Dendritic cell treated with granulocyte-macrophage colony-stimulating factor and Interleukin-4, amounts not matched to agents 40 ng/mL and 50 ng/mL, for 4 days (primary cell): ENCODE measurements around the gene NALCN.

ENCODE experiments used
- H3K27ac Mint-ChIP-seq: one replicate; pipeline ENCODE4 v1.8.0; 2022; ENCODE audit warnings: mild to moderate bottlenecking, mixed read lengths
- H3K27me3 Mint-ChIP-seq: one replicate; pipeline ENCODE4 v1.8.0; 2022; ENCODE audit warnings: mild to moderate bottlenecking, mixed read lengths
- H3K36me3 Mint-ChIP-seq: one replicate; pipeline ENCODE4 v1.8.0; 2022; ENCODE audit warnings: low read depth, mixed read lengths
- H3K4me1 Mint-ChIP-seq: one replicate; pipeline ENCODE4 v1.8.0; 2022; ENCODE audit warnings: low read depth, mixed read lengths
- H3K4me3 Mint-ChIP-seq: one replicate; pipeline ENCODE4 v1.8.0; 2022; ENCODE audit warnings: mild to moderate bottlenecking, moderate library complexity, mixed read lengths
- H3K9me3 Mint-ChIP-seq: one replicate; pipeline ENCODE4 v1.8.0; 2022; ENCODE audit warnings: mixed read lengths
- intact Hi-C: fragments of 100-400 bp; cut with micrococcal nuclease; formaldehyde crosslinking; loops from one replicate; pipeline ENCODE4 v1.15.0; 2022

Gene NALCN

DNA sequence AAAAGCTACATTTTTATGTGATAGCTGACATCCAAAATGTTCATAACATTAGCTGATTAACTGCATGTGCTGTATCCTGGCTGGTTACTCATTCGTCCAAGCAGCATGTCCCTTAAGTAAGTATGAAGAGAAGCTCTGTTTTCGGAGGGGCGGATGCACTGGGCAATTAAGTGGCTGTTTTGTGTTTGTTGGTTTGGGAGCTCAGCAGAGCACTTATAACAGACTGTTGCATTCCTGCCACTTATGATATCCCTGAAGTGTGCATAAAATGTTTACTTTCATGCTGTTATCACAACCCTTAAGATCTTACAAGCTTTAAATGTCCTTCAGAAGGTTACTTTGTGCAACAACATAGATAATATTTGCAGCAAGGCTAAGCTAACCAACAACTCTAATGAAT, 264.1 kb downstream of the NALCN start:
- H3K27ac Mint-ChIP-seq = no peak overlapping the region
- no peak overlapping the region for H3K4me3 Mint-ChIP-seq
- H3K27me3 Mint-ChIP-seq = no peaks in the 10 kb centered on the region
- H3K4me1 Mint-ChIP-seq = no peaks in the 10 kb centered on the region
- no peaks in the 10 kb centered on the region for H3K9me3 Mint-ChIP-seq
- intact Hi-C loops = no loop called here
- no peaks in the 10 kb centered on the region for H3K36me3 Mint-ChIP-seq

DNA sequence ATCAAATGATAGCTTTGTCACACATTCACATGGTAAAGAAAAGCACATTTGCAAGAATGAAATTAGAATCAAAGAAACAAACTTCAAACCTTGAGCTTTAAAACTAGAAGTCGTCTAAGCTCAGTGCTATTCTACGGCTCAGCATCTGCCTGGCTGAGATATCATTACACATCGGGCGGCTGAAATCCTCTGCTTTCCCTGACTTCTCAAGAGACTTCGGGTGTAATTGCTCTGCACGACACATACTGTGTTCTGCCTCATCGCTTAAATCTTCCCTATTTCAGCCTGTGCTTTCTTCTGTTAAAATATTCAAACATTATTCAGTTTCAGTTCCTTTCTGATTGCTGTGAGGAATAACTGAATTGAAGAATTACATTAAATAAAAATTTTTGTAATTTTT, 265.3 kb downstream of the NALCN start:
- Mint-ChIP-seq H3K9me3 (no peaks in the 10 kb centered on the region), H3K27me3 (no peaks in the 10 kb centered on the region), H3K4me3 (no peak overlapping the region), H3K4me1 (no peaks in the 10 kb centered on the region), H3K27ac (no peak overlapping the region), H3K36me3 (no peaks in the 10 kb centered on the region)
- intact Hi-C loops = no loop called here

DNA sequence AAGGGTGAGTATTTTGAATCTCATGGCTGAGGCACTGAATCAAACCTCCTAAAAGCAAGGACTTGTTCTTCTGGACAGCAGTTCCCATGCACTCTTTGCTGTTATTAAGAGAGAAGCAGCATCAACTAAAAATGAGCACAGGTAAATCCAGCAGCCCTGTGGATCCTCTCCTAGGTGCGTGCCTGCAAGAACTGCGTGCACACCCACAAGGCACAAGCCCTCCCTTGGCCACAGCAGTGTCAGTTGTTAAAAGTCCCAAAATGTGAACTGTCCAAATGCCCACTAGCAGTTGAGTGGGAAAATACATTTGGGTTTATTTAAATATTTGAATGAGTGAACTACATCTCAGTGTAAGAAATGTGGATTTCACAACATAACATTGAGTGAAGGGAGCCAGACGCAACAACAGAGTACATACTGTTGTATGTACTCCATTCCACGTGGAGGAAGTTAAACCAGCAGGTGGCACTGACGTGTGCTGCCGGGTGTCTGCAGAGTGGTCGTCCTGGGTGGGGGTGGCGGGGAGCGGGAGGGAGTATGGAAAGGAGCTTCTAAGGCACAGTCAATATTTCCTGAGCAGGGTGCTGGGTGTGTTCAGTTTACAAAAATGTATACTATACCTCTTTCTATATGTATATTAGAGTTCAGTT, 266.4 kb downstream of the NALCN start:
- Mint-ChIP-seq H3K4me1 (no peaks in the 10 kb centered on the region), H3K4me3 (no peak overlapping the region), H3K36me3 (no peaks in the 10 kb centered on the region), H3K27ac (no peak overlapping the region), H3K9me3 (no peaks in the 10 kb centered on the region), H3K27me3 (no peaks in the 10 kb centered on the region)
- intact Hi-C loops = loop anchor here (5.0 to 10.0 kb wide), 2 partner anchors 1305 to 1407 kb away; no protein-coding TSS in a partner anchor

DNA sequence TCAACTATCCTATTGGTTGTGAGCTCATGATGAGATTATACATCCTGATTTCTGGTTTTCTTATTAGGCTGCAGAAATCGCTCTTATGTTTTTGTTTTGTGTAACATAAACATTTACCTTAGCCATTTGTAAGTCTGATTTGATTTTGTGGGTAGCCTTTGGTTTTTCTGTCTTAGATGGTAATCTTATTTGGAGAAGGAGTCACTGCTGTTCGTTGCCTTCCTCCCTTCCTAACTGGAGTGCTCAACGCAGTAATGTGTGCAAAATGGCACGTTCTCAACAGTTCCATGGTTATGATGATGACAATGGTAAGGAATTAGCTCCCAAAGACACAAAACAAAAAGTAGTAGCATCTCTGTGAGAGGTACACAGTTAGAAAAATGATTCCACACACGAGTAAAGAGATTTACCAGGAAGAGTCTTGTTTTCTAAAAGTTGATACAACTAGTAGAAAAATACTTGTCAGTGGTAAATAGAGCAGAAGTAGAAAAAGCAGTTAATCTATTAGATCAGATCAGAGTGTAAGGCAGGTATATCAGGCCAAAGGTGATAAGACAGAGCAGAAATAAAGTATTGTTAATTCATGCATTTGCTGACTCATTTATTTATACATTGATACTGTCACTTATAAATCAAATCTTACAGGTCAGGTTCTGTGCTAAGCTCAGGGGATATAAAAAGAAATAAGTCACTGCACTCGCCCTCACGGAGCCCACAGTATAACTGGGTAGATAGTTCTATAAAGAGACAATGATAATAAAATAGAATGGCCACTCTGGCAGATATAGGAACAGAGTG, 270.0 kb downstream of the NALCN start:
- no peaks in the 10 kb centered on the region for H3K36me3 Mint-ChIP-seq
- H3K4me3 Mint-ChIP-seq = no peak overlapping the region
- no peaks in the 10 kb centered on the region for H3K9me3 Mint-ChIP-seq
- no peak overlapping the region for H3K27ac Mint-ChIP-seq
- H3K27me3 Mint-ChIP-seq = peaks cover 3% of the 10 kb centered on the region
- H3K4me1 Mint-ChIP-seq = no peaks in the 10 kb centered on the region
- intact Hi-C loops = loop anchor here (5.0 to 10.0 kb wide), 2 partner anchors 1309 to 1411 kb away; no protein-coding TSS in a partner anchor

DNA sequence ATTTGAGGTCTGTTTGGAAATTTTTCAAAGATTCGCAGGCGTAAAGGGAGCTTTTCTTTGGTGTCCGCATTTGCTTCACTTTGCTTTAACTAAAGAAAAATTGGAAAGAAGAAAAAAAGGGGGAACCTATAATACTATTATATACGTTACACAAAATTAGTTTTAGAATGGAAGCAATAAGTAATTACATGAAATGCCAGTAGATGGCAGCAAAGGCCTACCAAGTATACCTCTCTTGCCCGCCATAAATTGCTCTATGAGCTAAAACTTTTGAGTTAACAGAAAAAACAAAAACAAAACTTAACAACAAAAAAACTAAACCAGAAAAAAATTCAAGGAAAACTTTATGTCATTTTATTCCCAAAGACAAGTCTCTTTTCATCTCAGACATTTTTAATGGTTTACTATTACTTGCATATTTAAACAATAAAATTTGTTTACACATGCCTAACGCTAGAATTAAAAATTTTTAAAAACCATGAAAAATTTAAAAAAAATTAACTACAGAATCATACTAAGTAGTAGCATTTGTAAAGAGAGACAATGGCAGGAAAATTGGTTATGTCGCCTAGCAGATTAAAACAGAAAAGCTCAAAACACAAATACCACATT, 271.4 kb downstream of the NALCN start:
- intact Hi-C loops = loop anchor here (5.0 to 10.0 kb wide), 2 partner anchors 1310 to 1412 kb away; no protein-coding TSS in a partner anchor
- H3K27me3 Mint-ChIP-seq = peaks cover 3% of the 10 kb centered on the region
- no peaks in the 10 kb centered on the region for H3K9me3 Mint-ChIP-seq
- no peaks in the 10 kb centered on the region for H3K36me3 Mint-ChIP-seq
- H3K4me3 Mint-ChIP-seq = no peak overlapping the region
- H3K4me1 Mint-ChIP-seq = no peaks in the 10 kb centered on the region
- no peak overlapping the region for H3K27ac Mint-ChIP-seq

DNA sequence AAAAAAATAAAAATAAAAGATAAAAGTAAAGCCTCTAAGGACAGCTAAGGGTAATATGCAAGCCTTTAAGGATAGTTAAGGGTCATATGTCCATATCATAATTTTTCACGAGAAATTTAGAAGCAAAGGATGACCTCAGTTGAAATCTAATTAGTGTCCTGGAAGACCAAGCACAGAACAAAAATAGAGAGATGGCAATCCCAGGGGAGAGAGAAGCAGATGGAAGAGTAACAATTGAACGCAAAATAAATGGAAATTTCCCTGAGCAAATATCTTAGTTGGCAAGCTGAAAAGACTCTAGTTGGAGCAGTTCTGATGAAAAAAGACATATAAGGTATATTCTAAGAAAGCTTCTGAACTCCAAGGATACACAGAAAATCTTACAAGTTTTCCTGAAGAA, 275.4 kb downstream of the NALCN start:
- intact Hi-C loops = loop anchor here (10.0 kb wide), 1 partner anchor 1314 kb away; no protein-coding TSS in a partner anchor

DNA sequence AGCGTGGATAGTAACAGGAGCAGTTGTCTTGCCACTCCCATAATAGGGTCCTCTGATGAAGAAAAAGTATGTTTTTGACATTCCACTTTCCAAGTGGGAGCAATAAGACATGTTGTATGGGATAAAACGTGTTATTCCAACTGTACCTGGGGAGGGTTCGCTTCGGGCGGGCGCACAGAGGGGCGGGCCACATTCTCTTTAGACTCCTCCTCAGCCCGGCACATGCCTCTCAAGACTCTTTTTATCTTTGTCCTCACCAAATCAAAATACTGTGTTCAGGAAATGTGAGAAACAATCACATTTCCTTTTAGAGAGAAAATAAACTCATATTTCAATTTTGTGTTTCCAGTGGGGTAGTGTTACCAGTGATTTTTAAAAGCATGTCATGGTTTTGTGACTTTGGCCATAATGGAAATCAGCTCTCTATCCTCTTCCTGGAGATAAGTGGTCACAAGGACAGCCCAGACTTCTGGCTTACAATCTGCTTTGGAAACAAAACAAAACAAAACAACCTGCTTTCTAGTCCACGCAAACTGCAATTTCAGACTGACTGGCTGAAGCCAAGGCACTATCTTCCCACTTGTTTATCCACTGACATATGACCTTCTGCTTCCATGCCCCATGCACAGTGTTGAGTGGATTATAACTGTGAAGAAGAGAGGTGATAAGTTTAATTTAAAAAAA, 276.1 kb downstream of the NALCN start:
- no peak overlapping the region for H3K4me3 Mint-ChIP-seq
- peaks cover 3% of the 10 kb centered on the region for H3K27me3 Mint-ChIP-seq
- no peak overlapping the region for H3K27ac Mint-ChIP-seq
- no peaks in the 10 kb centered on the region for H3K4me1 Mint-ChIP-seq
- intact Hi-C loops = loop anchor here (10.0 kb wide), 1 partner anchor 1315 kb away; no protein-coding TSS in a partner anchor
- no peaks in the 10 kb centered on the region for H3K9me3 Mint-ChIP-seq
- no peaks in the 10 kb centered on the region for H3K36me3 Mint-ChIP-seq

More for the DNA sequence above, 275.4 kb downstream of the NALCN start:
- Mint-ChIP-seq H3K36me3 (no peaks in the 10 kb centered on the region), H3K4me1 (no peaks in the 10 kb centered on the region), H3K27ac (no peak overlapping the region), H3K9me3 (no peaks in the 10 kb centered on the region), H3K4me3 (no peak overlapping the region), H3K27me3 (peaks cover 3% of the 10 kb centered on the region)

DNA sequence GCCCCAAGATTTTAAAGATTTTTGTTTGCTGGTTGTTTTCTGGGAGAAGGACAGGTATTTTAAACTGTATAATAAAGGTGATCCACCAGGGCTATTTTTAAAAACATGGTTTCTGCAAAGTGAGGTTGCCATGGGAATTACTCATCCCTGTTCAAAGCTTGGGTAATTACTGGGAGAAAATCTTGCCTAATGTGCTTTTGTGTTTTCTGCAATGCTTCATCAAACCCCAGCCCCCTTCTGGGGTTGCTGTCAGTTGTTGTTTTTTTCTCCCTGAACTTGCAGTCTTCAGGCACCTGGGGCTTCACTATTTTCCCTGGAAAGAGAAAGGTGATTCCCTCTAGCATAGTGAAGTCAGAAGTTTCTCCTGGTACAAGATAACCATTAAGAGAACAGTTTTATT, 277.2 kb downstream of the NALCN start:
- Mint-ChIP-seq H3K36me3 (no peaks in the 10 kb centered on the region), H3K27ac (no peak overlapping the region), H3K4me3 (no peak overlapping the region), H3K9me3 (no peaks in the 10 kb centered on the region), H3K27me3 (peaks cover 3% of the 10 kb centered on the region), H3K4me1 (no peaks in the 10 kb centered on the region)
- intact Hi-C loops = no loop called here

DNA sequence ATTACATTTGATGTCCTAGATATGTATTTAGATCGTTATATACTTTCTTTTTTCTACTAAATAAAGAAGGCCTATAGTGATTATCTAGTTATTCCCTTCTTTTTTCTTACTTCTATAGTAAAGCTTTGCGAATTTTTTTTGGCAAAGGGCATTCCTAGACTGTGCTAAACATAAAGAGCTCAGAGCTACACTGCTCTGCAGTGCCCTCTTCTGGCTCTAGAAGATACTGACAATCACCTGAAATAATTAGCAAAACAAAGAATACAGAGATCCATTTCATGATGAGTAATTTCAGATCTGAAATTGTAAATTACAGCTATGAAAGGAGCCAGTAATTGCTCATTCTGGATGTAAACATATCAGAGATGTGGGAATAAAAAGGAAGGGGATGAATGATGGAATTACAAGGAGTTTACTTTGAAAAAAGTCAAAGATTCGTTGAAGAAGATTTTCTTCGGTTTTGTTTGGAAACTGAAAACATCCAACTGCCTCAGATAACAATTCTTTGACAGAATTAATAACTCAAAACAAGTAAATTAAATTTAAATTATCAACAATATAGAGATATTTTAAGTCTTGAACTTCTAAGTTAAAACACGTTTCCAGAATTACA, 288.5 kb downstream of the NALCN start:
- Mint-ChIP-seq H3K4me1 (no peaks in the 10 kb centered on the region), H3K36me3 (no peaks in the 10 kb centered on the region), H3K27me3 (no peaks in the 10 kb centered on the region), H3K27ac (no peak overlapping the region), H3K4me3 (no peak overlapping the region), H3K9me3 (no peaks in the 10 kb centered on the region)
- intact Hi-C loops = loop anchor here (1.0 kb wide), 1 partner anchor 555 kb away; no protein-coding TSS in a partner anchor

DNA sequence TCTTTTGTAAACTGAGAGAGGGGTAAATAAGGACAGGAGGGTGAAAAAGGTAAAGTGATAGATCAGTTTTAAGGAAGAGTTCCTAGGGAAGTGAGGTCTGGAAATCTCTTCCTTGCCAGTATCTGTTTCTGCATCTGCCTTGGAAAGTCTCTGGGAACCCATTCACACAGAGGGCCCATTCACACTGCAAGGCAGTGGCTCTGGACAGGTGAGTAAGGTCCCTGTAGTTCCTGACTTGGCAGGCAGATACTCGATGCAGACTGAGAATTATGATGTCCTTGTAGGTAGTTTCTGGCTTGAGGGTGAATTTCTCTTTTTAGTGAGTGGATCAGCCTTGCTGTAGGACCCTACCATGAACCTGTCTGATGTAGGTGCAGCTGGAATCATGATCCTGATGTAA, 293.3 kb downstream of the NALCN start:
- intact Hi-C loops = no loop called here
- Mint-ChIP-seq H3K4me3 (no peak overlapping the region), H3K9me3 (no peaks in the 10 kb centered on the region), H3K4me1 (no peaks in the 10 kb centered on the region), H3K27me3 (peaks cover 2% of the 10 kb centered on the region), H3K27ac (no peak overlapping the region), H3K36me3 (no peaks in the 10 kb centered on the region)

DNA sequence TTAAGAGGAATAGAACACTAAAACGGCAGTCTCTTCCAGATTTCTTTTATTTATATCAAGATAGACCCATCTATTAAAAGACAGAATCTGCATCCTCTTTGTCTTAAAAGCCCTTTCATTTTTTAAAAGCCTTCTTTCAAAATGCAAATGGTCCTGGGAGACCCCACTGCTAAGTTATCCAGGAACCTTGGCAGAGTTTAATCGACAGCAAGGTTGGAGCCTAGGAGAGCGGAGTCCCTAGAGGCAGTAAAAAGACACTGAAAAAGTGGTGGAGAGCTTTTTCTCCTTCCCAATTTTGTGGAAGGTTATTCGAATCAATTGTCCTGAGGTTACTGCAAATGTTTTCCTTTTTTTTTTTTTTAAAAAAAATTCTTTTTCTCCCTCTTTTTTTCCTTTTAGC, 294.7 kb downstream of the NALCN start:
- H3K4me1 Mint-ChIP-seq = no peaks in the 10 kb centered on the region
- no peaks in the 10 kb centered on the region for H3K9me3 Mint-ChIP-seq
- intact Hi-C loops = no loop called here
- no peaks in the 10 kb centered on the region for H3K36me3 Mint-ChIP-seq
- no peak overlapping the region for H3K27ac Mint-ChIP-seq
- no peak overlapping the region for H3K4me3 Mint-ChIP-seq
- H3K27me3 Mint-ChIP-seq = peaks cover 2% of the 10 kb centered on the region

DNA sequence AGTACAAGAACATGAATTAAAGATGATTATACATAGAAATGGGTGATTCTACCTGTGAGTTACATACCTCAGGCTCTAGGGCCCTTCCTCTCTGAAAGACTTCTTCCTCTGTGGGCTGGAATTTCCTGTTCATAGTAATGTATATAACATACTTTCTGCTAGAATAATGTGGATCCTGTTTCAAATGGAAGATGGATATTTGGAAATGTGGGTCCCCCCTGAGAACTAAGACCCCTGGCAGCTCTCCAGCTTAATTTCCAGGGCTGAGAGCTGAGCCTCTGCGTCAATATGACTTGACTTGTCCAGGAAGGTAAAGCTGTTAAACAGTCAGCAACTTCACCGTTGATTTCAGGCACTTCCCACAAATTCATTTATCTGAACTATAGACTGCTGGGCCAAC, 296.3 kb downstream of the NALCN start:
- H3K4me1 Mint-ChIP-seq = no peaks in the 10 kb centered on the region
- no peaks in the 10 kb centered on the region for H3K36me3 Mint-ChIP-seq
- peaks cover 2% of the 10 kb centered on the region for H3K27me3 Mint-ChIP-seq
- H3K4me3 Mint-ChIP-seq = no peak overlapping the region
- no peaks in the 10 kb centered on the region for H3K9me3 Mint-ChIP-seq
- intact Hi-C loops = no loop called here
- no peak overlapping the region for H3K27ac Mint-ChIP-seq

DNA sequence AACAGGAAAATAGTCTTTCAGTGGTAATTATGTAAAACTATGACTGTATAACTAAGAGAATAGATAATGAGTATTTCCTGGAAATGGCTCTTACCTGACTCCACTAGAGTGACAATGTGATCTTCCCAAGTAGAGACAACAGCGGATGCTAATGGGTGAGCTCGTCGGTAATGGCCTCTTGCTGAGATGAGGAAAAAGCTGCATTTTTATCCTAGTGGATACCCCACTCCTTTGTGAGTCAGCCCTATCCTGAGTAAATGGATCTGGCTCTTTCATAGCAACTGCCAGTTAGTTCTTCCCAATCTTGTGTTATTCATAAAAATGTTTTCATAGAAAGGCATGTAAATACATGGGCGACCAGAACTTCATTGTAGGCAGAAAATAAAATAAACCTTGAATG, 299.5 kb downstream of the NALCN start:
- no peaks in the 10 kb centered on the region for H3K4me1 Mint-ChIP-seq
- H3K9me3 Mint-ChIP-seq = no peaks in the 10 kb centered on the region
- H3K27ac Mint-ChIP-seq = no peak overlapping the region
- peaks cover 2% of the 10 kb centered on the region for H3K27me3 Mint-ChIP-seq
- intact Hi-C loops = no loop called here
- no peaks in the 10 kb centered on the region for H3K36me3 Mint-ChIP-seq
- H3K4me3 Mint-ChIP-seq = no peak overlapping the region
